Endothelial cell (in vitro differentiated cells): Measurements from ENCODE around the gene ARAP2. TPM values are rescaled to one million over a fixed set of nuclear protein-coding genes. Genes with fewer than 3 reads are reported as not detected.
A peak's percentile ranks its signal among the peaks of the same experiment; 100 is the strongest.

Experiments used
- DNase-seq: peaks from one replicate; pipeline ENCODE4 v3.0.0; 2021; ENCODE audit warnings: low spot score
- H3K27ac Mint-ChIP-seq: one replicate; pipeline ENCODE4 v1.8.0; 2021; ENCODE audit warnings: mixed read lengths, inconsistent platforms; ENCODE audit not compliant: unreplicated experiment
- H3K27me3 Mint-ChIP-seq: one replicate; pipeline ENCODE4 v1.8.0; 2021; ENCODE audit warnings: mild to moderate bottlenecking, moderate library complexity, mixed read lengths, inconsistent platforms; ENCODE audit not compliant: unreplicated experiment
- H3K36me3 Mint-ChIP-seq: one replicate; pipeline ENCODE4 v1.8.0; 2021; ENCODE audit warnings: mild to moderate bottlenecking, low read depth, mixed read lengths, inconsistent platforms; ENCODE audit not compliant: unreplicated experiment
- H3K4me1 Mint-ChIP-seq: one replicate; pipeline ENCODE4 v1.8.0; 2021; ENCODE audit warnings: mild to moderate bottlenecking, mixed read lengths, inconsistent platforms; ENCODE audit not compliant: unreplicated experiment
- H3K4me3 Mint-ChIP-seq: one replicate; pipeline ENCODE4 v1.8.0; 2021; ENCODE audit warnings: mild to moderate bottlenecking, mixed read lengths, inconsistent platforms; ENCODE audit not compliant: unreplicated experiment
- H3K9me3 Mint-ChIP-seq: one replicate; pipeline ENCODE4 v1.8.0; 2021; ENCODE audit warnings: mixed read lengths, inconsistent platforms; ENCODE audit not compliant: unreplicated experiment
- total RNA-seq: library from RNA; stranded (reverse); fragmentation: NEBNext Ultra II Directional; extraction: Animal tissue kit (Norgen Biotek cat#: 25700); gene quantifications from one replicate; pipeline ENCODE4 v1.2.1, GENCODE V29; 2021; ENCODE audit not compliant: unreplicated experiment
- TF ChIP-seq, protein P1 (sequence below): fragments of 200-600 bp; sonication (generic); IDR thresholded peaks from one replicate; pipeline ENCODE4 v1.5.0; 2021; ENCODE audit warnings: antibody characterized with exemption; ENCODE audit not compliant: unreplicated experiment

The ARAP2 gene
- total RNA-seq, 1 donor from 2014 or later: 20.1 TPM

DNA sequence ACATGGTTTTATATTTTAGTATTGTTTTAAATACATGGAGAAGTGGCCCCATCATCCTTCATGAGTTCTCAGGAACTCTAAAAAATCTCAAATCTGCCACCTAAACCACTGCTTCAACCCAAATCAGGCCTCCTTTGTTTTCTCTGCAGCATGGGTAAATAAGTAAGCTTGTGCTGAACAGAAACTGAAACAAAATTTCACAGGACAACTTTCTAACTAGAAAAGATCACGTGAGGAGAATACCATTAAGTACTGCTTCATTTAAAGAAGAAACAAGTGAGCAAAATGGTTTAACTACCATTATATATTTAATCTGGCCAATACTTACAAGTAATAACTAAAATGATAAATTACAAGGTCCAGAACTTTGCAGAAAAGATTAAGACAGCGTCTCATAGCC lies 2.5 kb downstream of the ARAP2 start:
- peaks cover 8% of the 10 kb centered on the region for H3K27me3 Mint-ChIP-seq
- H3K36me3 Mint-ChIP-seq: peaks cover 11% of the 10 kb centered on the region
- no peak overlapping the region for H3K27ac Mint-ChIP-seq
- H3K4me1 Mint-ChIP-seq: peaks cover 19% of the 10 kb centered on the region
- DNase-seq: no peak
- peak overlapping the region; percentile 13 for H3K4me3 Mint-ChIP-seq
- H3K9me3 Mint-ChIP-seq: no peaks in the 10 kb centered on the region
- TF ChIP-seq, protein P1, sequence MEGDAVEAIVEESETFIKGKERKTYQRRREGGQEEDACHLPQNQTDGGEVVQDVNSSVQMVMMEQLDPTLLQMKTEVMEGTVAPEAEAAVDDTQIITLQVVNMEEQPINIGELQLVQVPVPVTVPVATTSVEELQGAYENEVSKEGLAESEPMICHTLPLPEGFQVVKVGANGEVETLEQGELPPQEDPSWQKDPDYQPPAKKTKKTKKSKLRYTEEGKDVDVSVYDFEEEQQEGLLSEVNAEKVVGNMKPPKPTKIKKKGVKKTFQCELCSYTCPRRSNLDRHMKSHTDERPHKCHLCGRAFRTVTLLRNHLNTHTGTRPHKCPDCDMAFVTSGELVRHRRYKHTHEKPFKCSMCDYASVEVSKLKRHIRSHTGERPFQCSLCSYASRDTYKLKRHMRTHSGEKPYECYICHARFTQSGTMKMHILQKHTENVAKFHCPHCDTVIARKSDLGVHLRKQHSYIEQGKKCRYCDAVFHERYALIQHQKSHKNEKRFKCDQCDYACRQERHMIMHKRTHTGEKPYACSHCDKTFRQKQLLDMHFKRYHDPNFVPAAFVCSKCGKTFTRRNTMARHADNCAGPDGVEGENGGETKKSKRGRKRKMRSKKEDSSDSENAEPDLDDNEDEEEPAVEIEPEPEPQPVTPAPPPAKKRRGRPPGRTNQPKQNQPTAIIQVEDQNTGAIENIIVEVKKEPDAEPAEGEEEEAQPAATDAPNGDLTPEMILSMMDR: no peak

DNA sequence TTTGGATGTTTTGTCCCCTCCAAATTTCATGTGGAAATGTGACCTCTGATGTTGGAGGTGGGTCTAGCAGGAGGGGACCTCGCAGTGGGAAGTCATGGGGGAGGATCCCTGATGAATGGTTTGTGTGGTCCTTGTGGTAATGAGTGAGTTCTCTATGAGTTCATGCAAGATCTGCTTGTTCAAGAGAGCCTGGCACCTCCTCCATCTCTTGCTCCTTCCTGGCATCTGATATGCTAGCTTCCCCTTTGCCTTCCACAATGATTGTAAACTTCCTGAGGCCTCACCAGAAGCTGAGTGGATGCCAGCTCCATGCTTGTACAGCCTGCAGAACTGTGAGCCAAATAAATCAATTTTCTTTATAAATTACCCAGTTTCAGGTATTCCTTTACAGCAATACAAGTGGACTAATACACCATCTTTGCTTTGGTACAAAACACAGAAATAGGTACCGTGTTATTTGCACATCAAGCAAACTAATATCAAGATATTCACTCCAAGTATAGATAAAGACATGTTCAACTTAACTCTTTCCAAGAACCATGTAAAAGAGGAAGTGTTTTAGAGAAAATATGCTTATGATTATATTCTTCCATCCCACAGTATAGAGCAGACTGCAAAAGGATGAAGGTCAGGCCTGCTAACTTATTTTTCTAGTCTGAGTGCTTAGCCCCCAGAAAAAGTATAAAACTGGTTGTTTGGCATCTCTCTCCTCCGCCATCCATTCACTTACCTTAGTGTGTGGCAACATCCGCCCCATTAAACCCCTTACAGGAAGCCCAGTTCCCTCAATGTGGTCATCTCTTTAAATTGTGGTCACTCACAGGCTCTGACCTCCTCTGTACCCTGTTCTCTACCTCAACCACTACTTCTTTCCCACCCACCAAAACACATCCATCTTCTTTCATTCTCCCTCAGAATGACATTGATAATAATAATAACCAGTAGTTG lies 6.7 kb downstream of the ARAP2 start:
- TF ChIP-seq, protein P1: no peak
- H3K27me3 Mint-ChIP-seq: peaks cover 1% of the 10 kb centered on the region
- peaks cover 18% of the 10 kb centered on the region for H3K36me3 Mint-ChIP-seq
- no peak overlapping the region for H3K27ac Mint-ChIP-seq
- H3K4me1 Mint-ChIP-seq: peaks cover 7% of the 10 kb centered on the region
- no peak overlapping the region for H3K4me3 Mint-ChIP-seq
- H3K9me3 Mint-ChIP-seq: no peaks in the 10 kb centered on the region
- no peak for DNase-seq

DNA sequence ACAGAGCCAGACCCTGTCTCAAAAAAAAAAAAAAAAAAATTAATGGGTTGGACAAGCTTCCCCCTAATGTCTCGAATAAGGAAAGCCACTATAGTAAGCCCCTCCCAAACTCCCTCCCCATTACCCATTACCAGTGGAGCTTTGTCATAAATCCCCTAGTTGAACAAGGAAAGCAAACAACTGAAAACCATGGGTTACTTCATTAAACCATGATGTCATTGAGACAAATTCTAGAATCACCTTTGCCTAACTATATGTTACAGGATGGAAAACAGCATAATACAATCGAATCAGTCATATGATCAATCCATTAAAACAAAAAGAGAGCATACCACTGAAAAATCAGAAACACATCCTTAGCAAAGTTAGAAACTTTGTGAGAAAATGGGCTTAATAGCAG lies 8.2 kb downstream of the ARAP2 start:
- Mint-ChIP-seq H3K9me3 (no peaks in the 10 kb centered on the region), H3K27me3 (peaks cover 1% of the 10 kb centered on the region), H3K4me3 (no peak overlapping the region), H3K4me1 (peaks cover 4% of the 10 kb centered on the region), H3K27ac (no peak overlapping the region), H3K36me3 (peaks cover 18% of the 10 kb centered on the region)
- no peak for DNase-seq
- TF ChIP-seq, protein P1: no peak

DNA sequence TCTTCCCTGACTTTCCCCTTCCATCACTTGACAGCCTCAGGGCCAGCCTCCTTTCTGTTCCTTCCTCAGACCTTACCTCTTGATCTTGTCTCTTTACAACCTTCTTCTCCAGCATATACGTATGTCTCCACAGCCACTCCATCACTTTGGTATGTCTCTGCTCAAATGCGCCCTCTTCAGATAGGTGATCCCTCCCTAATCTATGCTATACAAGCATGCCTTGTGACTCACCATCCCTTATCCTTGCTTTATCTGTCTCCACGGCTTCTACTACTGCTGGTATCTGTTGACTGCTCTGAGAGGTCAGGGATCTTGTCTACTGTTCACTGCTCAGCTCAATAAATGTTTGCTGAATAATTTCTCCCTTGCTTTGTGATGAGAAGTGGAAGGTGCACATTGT lies 9.0 kb downstream of the ARAP2 start:
- no peak for DNase-seq
- H3K9me3 Mint-ChIP-seq: no peaks in the 10 kb centered on the region
- TF ChIP-seq, protein P1: no peak
- peaks cover under 1% of the 10 kb centered on the region for H3K4me1 Mint-ChIP-seq
- H3K36me3 Mint-ChIP-seq: peaks cover 18% of the 10 kb centered on the region
- peak overlapping the region; percentile 14 for H3K4me3 Mint-ChIP-seq
- H3K27ac Mint-ChIP-seq: no peak overlapping the region
- peaks cover 1% of the 10 kb centered on the region for H3K27me3 Mint-ChIP-seq
